Measurements from ENCODE around the gene DOCK4. TPM values are rescaled to one million over a fixed set of nuclear protein-coding genes. Genes with fewer than 3 reads are reported as not detected.

Gene DOCK4
- total and polyA plus RNA-seq, 10 of the 15 experiments (the other 5 are each of a cell fraction or from before 2014, with no cell fraction given): 0.03 to 0.73 (median 0.38) TPM

GRCh38 chr7:111952783-111953182 is 253.4 kb downstream of the DOCK4 start:
- FAIRE-seq (no peak), ATAC-seq (no peak), DNase-seq (ENCODE audit: low read depth, low spot score) (no peak)
- H3K79me2 ChIP-seq (ENCODE audit: control insufficient read depth, insufficient read depth, low read length): no peaks in the 10 kb centered on the region
- H3K9me3 ChIP-seq (replicated peaks; ENCODE audit: control insufficient read depth, insufficient read depth, low read length): no peaks in the 10 kb centered on the region
- H4K20me1 ChIP-seq (ENCODE audit: control insufficient read depth, insufficient read depth): no peaks in the 10 kb centered on the region
- SMC1A ChIA-PET (ENCODE audit: uncharacterized antibody, unreplicated experiment): interaction anchor here (0.7 kb wide), 1 partner anchor 253 kb away, joined by 3 read pairs; no protein-coding TSS in a partner anchor
- no peak overlapping the region for H3K27ac ChIP-seq (ENCODE audit: control insufficient read depth, insufficient read depth)
- no peak overlapping the region for H2AFZ ChIP-seq (ENCODE audit: control insufficient read depth, low read depth, low read length)
- no TSS peak for BruUV-seq (replicated peaks)
- H3K36me3 ChIP-seq (ENCODE audit: control insufficient read depth in 2 of 2, insufficient read depth in 2 of 2, low read length in 1 of 2): no peaks in the 10 kb centered on the region
- RAD21 ChIA-PET (ENCODE audit: unreplicated experiment): no interaction called here
- intact Hi-C loops (cut with micrococcal nuclease; ENCODE audit: unreplicated experiment) (no loop called here), in situ Hi-C loops (cut with MboI) (no loop called here)
- no peaks in the 10 kb centered on the region for H3K4me1 ChIP-seq (ENCODE audit: control insufficient read depth, insufficient read depth, low read length)
- no peak overlapping the region for H3K4me3 ChIP-seq
- no peaks in the 10 kb centered on the region for H3K27me3 ChIP-seq (replicated peaks in 1 of 2; ENCODE audit: control insufficient read depth in 2 of 2, insufficient read depth in 2 of 2, low read length in 1 of 2)
- H3K4me2 ChIP-seq (ENCODE audit: control insufficient read depth, insufficient read depth): no peak overlapping the region
- no peak overlapping the region for H3K9ac ChIP-seq (ENCODE audit: control insufficient read depth, insufficient read depth, low read length)
- 45% methylated on average over 4 of the region's 4 CpGs for WGBS (ENCODE audit: insufficient coverage, insufficient replicate concordance, low lambda C conversion rate, missing lambda C conversion rate)
- POLR2A ChIA-PET: no interaction called here
- CTCF ChIA-PET: no interaction called here
- TF ChIP-seq REST (IDR thresholded peaks at IDR 0.05; ENCODE audit: low read depth, low read length): no peak
- TF ChIP-seq RAD51 (IDR thresholded peaks at IDR 0.05): no peak
- no peak for TF ChIP-seq GABPA (IDR thresholded peaks at IDR 0.05; ENCODE audit: low read depth)
- TF ChIP-seq ZNF687 (IDR thresholded peaks at IDR 0.05): no peak
- TF ChIP-seq BCL3 (IDR thresholded peaks at IDR 0.05; ENCODE audit: borderline replicate concordance, insufficient read depth, low read depth, low read length, poor library complexity, severe bottlenecking): no peak
- TF ChIP-seq E4F1 (IDR thresholded peaks at IDR 0.05; ENCODE audit: borderline replicate concordance, partially characterized antibody): no peak
- no peak for TF ChIP-seq CBX3 (IDR thresholded peaks at IDR 0.05; ENCODE audit: borderline replicate concordance, low read depth)
- no peak for TF ChIP-seq BHLHE40 (IDR thresholded peaks at IDR 0.05; ENCODE audit: borderline replicate concordance in 1 of 2, low read depth in 2 of 2, low read length in 1 of 2)
- TF ChIP-seq MTA3 (IDR thresholded peaks at IDR 0.05; ENCODE audit: borderline replicate concordance, low read length): no peak
